K562 (cell line): ENCODE measurements around the gene ESR2. TPM values are rescaled to one million over a fixed set of nuclear protein-coding genes. Genes with fewer than 3 reads are reported as not detected.

ENCODE experiments used
- ATAC-seq: fragments of 200-7000 bp; cut with Tn5 transposase; 3 replicates; pipeline ENCODE4 v1.9.1; 2020; ENCODE audit warnings: moderate library complexity
- BruUV-seq: library from RNA; stranded (reverse); fragments of 400-500 nt; replicated peaks from 2 replicates; lab custom pipeline; 2021; lab: Mats Ljungman, UMichigan
- CTCF ChIA-PET: fragments of 300-600 bp; formaldehyde crosslinking; extraction: SDS; loops from one replicate; lab custom pipeline; 2021; ENCODE audit warnings: low intra/inter-chr PET ratio; lab: Yijun Ruan, JAX
- POLR2A ChIA-PET: fragments of 300-600, 350-650 bp; sonication (Branson Sonifier 250); formaldehyde crosslinking; extraction: SDS; loops from one replicate; lab custom pipeline; 2021; ENCODE audit warnings: antibody characterized with exemption, inconsistent platforms; lab: Yijun Ruan, JAX
- DNase-seq, 4 experiments: peaks; one replicate each; pipeline versions ENCODE4 v3.0.0 to v3.0.0-alpha.2; 2011 to 2018; ENCODE audit warnings: low spot score in 3 of 4, mixed read lengths in 3 of 4; ENCODE audit errors: extremely low read depth in 1 of 4
- FAIRE-seq: peaks from 2 replicates; lab custom pipeline; 2011; peaks lifted over from hg19 to GRCh38; lab: Jason Lieb, UNC
- H2AFZ ChIP-seq: 2 replicates; pipeline ENCODE4 v1.6.0; 2011; ENCODE audit warnings: low read depth, low read length, control low read depth, inconsistent platforms
- H3K27ac ChIP-seq: fragments of 200-600 bp; 3 replicates; pipeline ENCODE4 v1.8.0; 2011; ENCODE audit warnings: low read depth, mild to moderate bottlenecking, control low read depth, inconsistent platforms, low read length, moderate library complexity, mixed read lengths; ENCODE audit errors: extremely low read depth
- H3K27me3 ChIP-seq, 2 experiments: fragments of 300-600 bp in 1 of 2; 2 replicates in 1 of 2; 3 replicates in 1 of 2; pipeline versions ENCODE4 v1.6.0 to v1.8.0; 2011; ENCODE audit warnings: inconsistent platforms in 2 of 2, low read length in 2 of 2, mild to moderate bottlenecking in 1 of 2, mixed read lengths in 1 of 2, moderate library complexity in 1 of 2; ENCODE audit not compliant: control insufficient read depth in 2 of 2, insufficient read depth in 2 of 2
- H3K36me3 ChIP-seq: fragments of 300-600 bp; 3 replicates; pipeline ENCODE4 v1.8.0; 2011; ENCODE audit warnings: mild to moderate bottlenecking, low read length, inconsistent platforms; ENCODE audit not compliant: control insufficient read depth, insufficient read depth
- H3K4me1 ChIP-seq, 2 experiments: fragments of 200-600 bp in 1 of 2; replicated peaks in 1 of 2; 2 replicates in 1 of 2; 3 replicates in 1 of 2; pipeline versions ENCODE4 v1.5.1 to v1.8.0; 2011; ENCODE audit warnings: inconsistent platforms in 2 of 2, low read length in 2 of 2, mild to moderate bottlenecking in 1 of 2, mixed read lengths in 1 of 2, moderate library complexity in 1 of 2; ENCODE audit not compliant: control insufficient read depth in 2 of 2, insufficient read depth in 2 of 2
- H3K4me2 ChIP-seq: 2 replicates; pipeline ENCODE4 v1.6.1; 2011; ENCODE audit warnings: low read length, control low read depth, inconsistent platforms, mixed read lengths; ENCODE audit not compliant: insufficient read depth
- H3K4me3 ChIP-seq: fragments of 200-600 bp; sonication (generic), shearing (Covaris generic); 2 replicates; pipeline ENCODE4 v1.5.1; 2016; ENCODE audit warnings: control low read depth, inconsistent platforms
- H3K79me2 ChIP-seq: fragments of 200-600 bp; 3 replicates; pipeline ENCODE4 v1.8.0; 2011; ENCODE audit warnings: low read length, inconsistent platforms; ENCODE audit not compliant: control insufficient read depth, insufficient read depth
- H3K9ac ChIP-seq, 2 experiments: 2 replicates each; pipeline versions ENCODE4 v1.6.0 to v1.6.1; 2011; ENCODE audit warnings: low read depth in 2 of 2, low read length in 2 of 2, control low read depth in 1 of 2, inconsistent platforms in 1 of 2, mild to moderate bottlenecking in 1 of 2, mixed read lengths in 1 of 2; ENCODE audit not compliant: insufficient read depth in 1 of 2
- H3K9me1 ChIP-seq: one replicate; pipeline ENCODE4 v1.6.0; 2011; ENCODE audit warnings: inconsistent platforms, mild to moderate bottlenecking, low read length, moderate library complexity; ENCODE audit not compliant: control insufficient read depth, insufficient read depth
- H3K9me3 ChIP-seq: replicated peaks from 2 replicates; pipeline ENCODE4 v1.5.1; 2011; ENCODE audit warnings: low read depth, low read length, inconsistent platforms; ENCODE audit not compliant: control insufficient read depth, insufficient read depth
- H4K20me1 ChIP-seq: replicated peaks from 2 replicates; pipeline ENCODE4 v1.6.1; 2011; ENCODE audit warnings: low read length, inconsistent platforms, mixed read lengths; ENCODE audit not compliant: control insufficient read depth, insufficient read depth
- CREB1 ChIP-seq, 2 experiments: sonication (generic) in 1 of 2; formaldehyde crosslinking in 1 of 2; IDR thresholded peaks; 2 replicates each; pipeline versions ENCODE4 v1.6.1 to v1.8.0; 2012 to 2022; ENCODE audit warnings: inconsistent platforms in 1 of 2, mild to moderate bottlenecking in 1 of 2, missing genetic modification reagents in 1 of 2, moderate library complexity in 1 of 2
- DDX20 ChIP-seq: fragments of 450-650 bp; IDR thresholded peaks from 2 replicates; pipeline ENCODE4 v1.6.1; 2016; ENCODE audit warnings: missing genetic modification characterization, low read depth, mild to moderate bottlenecking, missing compliant biosample characterization, moderate library complexity
- ESRRA ChIP-seq: fragments of 450-650 bp; IDR thresholded peaks from 2 replicates; pipeline ENCODE4 v1.6.1; 2014; ENCODE audit warnings: low read depth, mild to moderate bottlenecking, moderate library complexity, borderline replicate concordance
- HDGF ChIP-seq: fragments of 450-650 bp; IDR thresholded peaks from 2 replicates; pipeline ENCODE4 v1.6.1; 2016
- ILK ChIP-seq: fragments of 450-650 bp; IDR thresholded peaks from 2 replicates; pipeline ENCODE4 v1.6.1; 2016; ENCODE audit warnings: missing genetic modification characterization, low read depth, mild to moderate bottlenecking, missing compliant biosample characterization, moderate library complexity, borderline replicate concordance
- JUNB ChIP-seq: fragments of 450-650 bp; formaldehyde crosslinking; conservative IDR thresholded peaks from 2 replicates; pipeline ENCODE4 v1.4.0; 2020; ENCODE audit warnings: mild to moderate bottlenecking
- NONO ChIP-seq, 2 experiments: fragments of 200-400 bp in 1 of 2; fragments of 450-650 bp in 1 of 2; formaldehyde crosslinking in 1 of 2; IDR thresholded peaks; 2 replicates each; pipeline ENCODE4 v1.6.1; 2017; ENCODE audit warnings: low read depth in 2 of 2, mild to moderate bottlenecking in 2 of 2, moderate library complexity in 2 of 2, low read length in 1 of 2
- NR3C1 ChIP-seq: sonication (generic); formaldehyde crosslinking; IDR thresholded peaks from 2 replicates; pipeline ENCODE4 v1.8.1; 2022; ENCODE audit warnings: missing genetic modification reagents
- RBM22 ChIP-seq: fragments of 200-400 bp; formaldehyde crosslinking; IDR thresholded peaks from 2 replicates; pipeline ENCODE4 v1.6.1; 2018; ENCODE audit warnings: low read length, low read depth; ENCODE audit not compliant: poor library complexity, severe bottlenecking
- SIX5 ChIP-seq, 2 experiments: IDR thresholded peaks; 2 replicates each; pipeline ENCODE4 v1.6.1; 2011; ENCODE audit warnings: low read length in 2 of 2, borderline replicate concordance in 1 of 2, low read depth in 1 of 2, mild to moderate bottlenecking in 1 of 2, moderate library complexity in 1 of 2; ENCODE audit not compliant: insufficient read depth in 1 of 2
- SREBF1 ChIP-seq: fragments of 150-350 bp; IDR thresholded peaks from 2 replicates; pipeline ENCODE4 v1.6.1; 2014; ENCODE audit warnings: antibody characterized with exemption, low read depth, low read length, borderline replicate concordance
- STAT5A ChIP-seq: IDR thresholded peaks from 2 replicates; pipeline ENCODE4 v1.6.1; 2012; ENCODE audit warnings: low read length, inconsistent platforms, borderline replicate concordance
- ZBTB8A ChIP-seq: fragments of 450-650 bp; IDR thresholded peaks from 2 replicates; pipeline ENCODE4 v1.6.1; 2018; ENCODE audit warnings: mild to moderate bottlenecking, moderate library complexity; ENCODE audit not compliant: partially characterized antibody
- ZNF133 ChIP-seq: fragments of 250-450 bp; sonication (Bioruptor Pico); IDR thresholded peaks from 2 replicates; pipeline ENCODE4 v1.4.0; 2020; ENCODE audit warnings: mild to moderate bottlenecking
- ZNF24 ChIP-seq: fragments of 450-650 bp; IDR thresholded peaks from 2 replicates; pipeline ENCODE4 v1.6.1; 2016
- ZNF830 ChIP-seq: fragments of 250-450 bp; sonication (Bioruptor Pico); IDR thresholded peaks from 2 replicates; pipeline ENCODE4 v1.5.0; 2021; ENCODE audit warnings: mild to moderate bottlenecking
- WGBS: fragments of 100-300 bp; shearing (Covaris generic); methylation state at CpG from one replicate; pipeline ENCODE4 v1.1.6; 2016; ENCODE audit warnings: low coverage, mixed read lengths; ENCODE audit not compliant: insufficient coverage; ENCODE audit errors: missing lambda C conversion rate; 5-methylcytosine and 5-hydroxymethylcytosine counted together
- in situ Hi-C: fragments of 300-500 bp; cut with MboI; formaldehyde crosslinking; loops from 4 replicates; pipeline ENCODE4 v1.15.0; 2018; ENCODE audit warnings: inconsistent platforms, mixed read lengths
- intact Hi-C: fragments of 100-400 bp; cut with micrococcal nuclease; formaldehyde crosslinking; loops from 2 replicates; pipeline ENCODE4 v1.14.2; 2022
- polyA plus RNA-seq, 8 experiments: library from polyadenylated mRNA; depleted of rRNA in 4 of 8; stranded (reverse) in 5 of 8; unstranded in 3 of 8; fragments of >200 nt; fragmentation: Nextera tagmentation in 2 of 8; fragmentation: Illumina TruSeq in 1 of 8; extraction: Ambion mirVana in 2 of 8; extraction: Trizol in 1 of 8; gene quantifications; 2 replicates each; pipeline versions ENCODE4 v1.2.1 to v1.2.3, GENCODE V29; 2011 to 2014; ENCODE audit warnings: inconsistent platforms in 1 of 8, missing spikeins in 1 of 8
- total RNA-seq, 7 experiments: library from RNA; depleted of rRNA in 6 of 7; stranded (reverse); fragments of >200 nt in 6 of 7; fragmentation: Illumina TruSeq in 2 of 7; extraction: Trizol in 2 of 7; gene quantifications; 2 replicates each; pipeline versions ENCODE4 v1.2.1 to v1.2.3, GENCODE V29; 2011 to 2021; ENCODE audit warnings: low replicate concordance in 1 of 7
- TF ChIP-seq, protein P1 (sequence below): sonication (generic); formaldehyde crosslinking; IDR thresholded peaks from 2 replicates; pipeline ENCODE4 v1.4.0; 2020; ENCODE audit warnings: mild to moderate bottlenecking, missing genetic modification reagents
- TF ChIP-seq, protein P2 (sequence below): sonication (generic); formaldehyde crosslinking; IDR thresholded peaks from 2 replicates; pipeline ENCODE4 v1.8.0; 2022; ENCODE audit warnings: missing genetic modification reagents, mild to moderate bottlenecking, borderline replicate concordance
- TF ChIP-seq, protein P3 (sequence below): sonication (generic); formaldehyde crosslinking; IDR thresholded peaks from 2 replicates; pipeline ENCODE4 v1.8.0; 2022; ENCODE audit warnings: mild to moderate bottlenecking, low read depth, missing genetic modification reagents

ESR2 gene
- total and polyA plus RNA-seq, 9 of the 15 experiments (the other 6 are each of a cell fraction or from before 2014, with no cell fraction given) = 0.07 to 3.8 (median 2.0) TPM

DNA sequence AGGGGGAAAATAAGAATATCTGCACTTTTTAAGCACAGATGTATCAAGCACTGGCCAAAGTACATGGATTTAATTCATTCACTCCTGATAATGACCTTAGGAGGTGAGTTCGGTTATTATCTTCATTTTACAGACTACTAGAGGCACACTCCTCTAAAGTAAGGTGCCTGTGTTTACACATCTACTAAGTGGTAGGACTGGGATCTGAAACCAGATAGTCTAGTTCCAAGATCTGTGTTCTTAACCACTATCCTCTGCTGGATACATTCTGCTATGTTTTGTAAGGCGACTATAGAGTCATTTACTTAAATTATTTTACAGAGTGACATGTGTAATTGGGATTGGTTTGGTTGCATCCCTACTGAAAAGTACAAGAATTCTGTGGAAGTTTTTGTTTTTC is 175.3 kb downstream of the ESR2 start:
- no peaks in the 10 kb centered on the region for H3K79me2 ChIP-seq
- ChIA-PET CTCF (no interaction called here), POLR2A (no interaction called here)
- H3K4me3 ChIP-seq = no peak overlapping the region
- no peak overlapping the region for H2AFZ ChIP-seq
- TF ChIP-seq ZNF830 (CRISPR knock-in tag) (no peak), SREBF1 (no peak), DDX20 (tag) (no peak), ZBTB8A (no peak), JUNB (no peak), NONO (IDR thresholded peaks at IDR 0.05; ENCODE audit: low read depth in 2 of 2, low read length in 1 of 2) (no peak), ESRRA (no peak), ILK (tag) (no peak), NR3C1 (CRISPR knock-in tag) (no peak), CREB1 (IDR thresholded peaks at IDR 0.05) (no peak), CREB1 (CRISPR knock-in tag; IDR thresholded peaks at IDR 0.05) (no peak), STAT5A (no peak), ZNF24 (no peak), ZNF133 (CRISPR knock-in tag) (no peak), SIX5 (IDR thresholded peaks at IDR 0.05; ENCODE audit: borderline replicate concordance in 1 of 2, insufficient read depth in 1 of 2, low read depth in 1 of 2, low read length in 2 of 2) (no peak), HDGF (no peak), RBM22 (no peak)
- TF ChIP-seq, protein P1, sequence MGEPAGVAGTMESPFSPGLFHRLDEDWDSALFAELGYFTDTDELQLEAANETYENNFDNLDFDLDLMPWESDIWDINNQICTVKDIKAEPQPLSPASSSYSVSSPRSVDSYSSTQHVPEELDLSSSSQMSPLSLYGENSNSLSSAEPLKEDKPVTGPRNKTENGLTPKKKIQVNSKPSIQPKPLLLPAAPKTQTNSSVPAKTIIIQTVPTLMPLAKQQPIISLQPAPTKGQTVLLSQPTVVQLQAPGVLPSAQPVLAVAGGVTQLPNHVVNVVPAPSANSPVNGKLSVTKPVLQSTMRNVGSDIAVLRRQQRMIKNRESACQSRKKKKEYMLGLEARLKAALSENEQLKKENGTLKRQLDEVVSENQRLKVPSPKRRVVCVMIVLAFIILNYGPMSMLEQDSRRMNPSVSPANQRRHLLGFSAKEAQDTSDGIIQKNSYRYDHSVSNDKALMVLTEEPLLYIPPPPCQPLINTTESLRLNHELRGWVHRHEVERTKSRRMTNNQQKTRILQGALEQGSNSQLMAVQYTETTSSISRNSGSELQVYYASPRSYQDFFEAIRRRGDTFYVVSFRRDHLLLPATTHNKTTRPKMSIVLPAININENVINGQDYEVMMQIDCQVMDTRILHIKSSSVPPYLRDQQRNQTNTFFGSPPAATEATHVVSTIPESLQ (CRISPR knock-in tag) = no peak
- TF ChIP-seq, protein P2, sequence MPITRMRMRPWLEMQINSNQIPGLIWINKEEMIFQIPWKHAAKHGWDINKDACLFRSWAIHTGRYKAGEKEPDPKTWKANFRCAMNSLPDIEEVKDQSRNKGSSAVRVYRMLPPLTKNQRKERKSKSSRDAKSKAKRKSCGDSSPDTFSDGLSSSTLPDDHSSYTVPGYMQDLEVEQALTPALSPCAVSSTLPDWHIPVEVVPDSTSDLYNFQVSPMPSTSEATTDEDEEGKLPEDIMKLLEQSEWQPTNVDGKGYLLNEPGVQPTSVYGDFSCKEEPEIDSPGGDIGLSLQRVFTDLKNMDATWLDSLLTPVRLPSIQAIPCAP = no peak
- TF ChIP-seq, protein P3, sequence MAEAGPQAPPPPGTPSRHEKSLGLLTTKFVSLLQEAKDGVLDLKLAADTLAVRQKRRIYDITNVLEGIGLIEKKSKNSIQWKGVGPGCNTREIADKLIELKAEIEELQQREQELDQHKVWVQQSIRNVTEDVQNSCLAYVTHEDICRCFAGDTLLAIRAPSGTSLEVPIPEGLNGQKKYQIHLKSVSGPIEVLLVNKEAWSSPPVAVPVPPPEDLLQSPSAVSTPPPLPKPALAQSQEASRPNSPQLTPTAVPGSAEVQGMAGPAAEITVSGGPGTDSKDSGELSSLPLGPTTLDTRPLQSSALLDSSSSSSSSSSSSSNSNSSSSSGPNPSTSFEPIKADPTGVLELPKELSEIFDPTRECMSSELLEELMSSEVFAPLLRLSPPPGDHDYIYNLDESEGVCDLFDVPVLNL (CRISPR knock-in tag) = no peak
- H3K9me1 ChIP-seq = no peaks in the 10 kb centered on the region
- 5% methylated on average over 2 of the region's 2 CpGs for WGBS
- H3K27ac ChIP-seq = no peak overlapping the region
- no peak for DNase-seq
- H3K36me3 ChIP-seq = no peaks in the 10 kb centered on the region
- intact Hi-C loops (no loop called here), in situ Hi-C loops (no loop called here)
- peaks cover 0 to 16% of the 10 kb centered on the region in 2 experiments; a peak in 2 of 5 replicates for H3K27me3 ChIP-seq
- no peak for FAIRE-seq
- no peaks in the 10 kb centered on the region for H3K4me1 ChIP-seq
- no peaks in the 10 kb centered on the region for H3K9me3 ChIP-seq
- no peak overlapping the region for H3K9ac ChIP-seq
- H4K20me1 ChIP-seq = no peaks in the 10 kb centered on the region
- ATAC-seq = no peak
- no TSS peak for BruUV-seq
- H3K4me2 ChIP-seq = no peak overlapping the region
